B cell (primary cell): ENCODE results near the gene VSTM2L. TPM values are rescaled to one million over a fixed set of nuclear protein-coding genes. Genes with fewer than 3 reads are reported as not detected.

ENCODE experiments used
- ATAC-seq: fragments of 200-7000 bp; cut with Tn5 transposase; one replicate; pipeline ENCODE4 v1.10.0; 2021; ENCODE audit warnings: low read depth, mild to moderate bottlenecking, moderate number of reproducible peaks, moderate library complexity
- CTCF ChIA-PET: fragments of 350-600 bp; sonication (Branson Sonifier 250); formaldehyde crosslinking; loops from one replicate; lab custom pipeline; 2021; ENCODE audit warnings: antibody characterized with exemption, inconsistent platforms; lab: Charles Lee
- POLR2A ChIA-PET: fragments of 350-600 bp; sonication (Branson Sonifier 250); formaldehyde crosslinking; loops from one replicate; lab custom pipeline; 2021; ENCODE audit warnings: antibody characterized with exemption; lab: Charles Lee
- DNase-seq: peaks from one replicate; pipeline ENCODE4 v3.0.0; 2013
- H2AFZ ChIP-seq: 2 replicates; pipeline ENCODE4 v1.6.1; 2012; ENCODE audit warnings: mild to moderate bottlenecking, low read depth, low read length; ENCODE audit not compliant: insufficient read depth, poor library complexity, severe bottlenecking
- H3K27ac ChIP-seq, 2 donors: 1 replicate in 1 of 2; 2 replicates in 1 of 2; pipeline ENCODE4 v1.5.1; 2012 to 2013; ENCODE audit warnings: low read length in 2 of 2, mild to moderate bottlenecking in 2 of 2, moderate library complexity in 1 of 2
- H3K27me3 ChIP-seq, 4 experiments: fragments of 200-600 bp in 1 of 4; sonication (generic) in 1 of 4; replicated peaks in 1 of 4; 1 replicate in 2 of 4; 2 replicates in 2 of 4; pipeline versions ENCODE4 v1.6.1 to v1.7.0; 2013 to 2016; ENCODE audit warnings: low read length in 3 of 4, mild to moderate bottlenecking in 2 of 4, mixed read lengths in 1 of 4, moderate library complexity in 1 of 4; ENCODE audit not compliant: insufficient read depth in 4 of 4, control insufficient read depth in 3 of 4; ENCODE audit errors: control extremely low read depth in 1 of 4
- H3K36me3 ChIP-seq, 2 experiments: replicated peaks in 1 of 2; 1 replicate in 1 of 2; 2 replicates in 1 of 2; pipeline versions ENCODE4 v1.6.1 to v1.7.1; 2013; ENCODE audit warnings: low read length in 1 of 2; ENCODE audit not compliant: insufficient read depth in 2 of 2, control insufficient read depth in 1 of 2; ENCODE audit errors: control extremely low read depth in 1 of 2, extremely low read depth in 1 of 2
- H3K4me1 ChIP-seq, 2 donors: fragments of 200-600 bp in 1 of 2; sonication (generic) in 1 of 2; 1 replicate in 1 of 2; 2 replicates in 1 of 2; pipeline versions ENCODE4 v1.5.1 to v1.6.1; 2013 to 2017; ENCODE audit warnings: low read length in 2 of 2; ENCODE audit not compliant: control insufficient read depth in 2 of 2, insufficient read depth in 2 of 2
- H3K4me2 ChIP-seq: replicated peaks from 2 replicates; pipeline ENCODE3; 2012; ENCODE audit warnings: mild to moderate bottlenecking, low read depth, low read length; ENCODE audit not compliant: poor library complexity, severe bottlenecking
- H3K4me3 ChIP-seq, 5 experiments: fragments of 200-600 bp in 1 of 5; sonication (generic) in 1 of 5; 1 replicate in 3 of 5; 2 replicates in 2 of 5; pipeline versions ENCODE4 v1.5.1 to v1.7.0; 2011 to 2016; ENCODE audit warnings: low read length in 4 of 5, mild to moderate bottlenecking in 4 of 5, low read depth in 2 of 5, control low read depth in 1 of 5, moderate library complexity in 1 of 5; ENCODE audit not compliant: insufficient read depth in 1 of 5; ENCODE audit errors: control extremely low read depth in 1 of 5, extremely low read depth in 1 of 5
- H3K79me2 ChIP-seq: fragments of 200-600 bp; sonication (generic); one replicate; pipeline ENCODE4 v1.6.0; 2016; ENCODE audit warnings: low read length; ENCODE audit not compliant: control insufficient read depth, insufficient read depth
- H3K9ac ChIP-seq: fragments of 200-600 bp; sonication (generic); 2 replicates; pipeline ENCODE4 v1.6.1; 2017; ENCODE audit warnings: mild to moderate bottlenecking, low read length, moderate library complexity
- H3K9me3 ChIP-seq, 3 donors: one replicate each; pipeline versions ENCODE4 v1.6.1 to v1.7.1; 2013; ENCODE audit warnings: low read length in 2 of 3; ENCODE audit not compliant: control insufficient read depth in 2 of 3, insufficient read depth in 1 of 3; ENCODE audit errors: control extremely low read depth in 1 of 3
- H4K20me1 ChIP-seq: 2 replicates; pipeline ENCODE4 v1.6.0; 2012; ENCODE audit warnings: mild to moderate bottlenecking, low read length; ENCODE audit not compliant: insufficient read depth, control insufficient read depth, poor library complexity, severe bottlenecking
- H3K27ac Mint-ChIP-seq: one replicate; pipeline ENCODE4 v1.8.0; 2021; ENCODE audit warnings: mixed read lengths
- H3K27me3 Mint-ChIP-seq: one replicate; pipeline ENCODE4 v1.8.0; 2021; ENCODE audit warnings: mixed read lengths
- H3K4me1 Mint-ChIP-seq: one replicate; pipeline ENCODE4 v1.8.0; 2021; ENCODE audit warnings: mixed read lengths
- H3K4me3 Mint-ChIP-seq: one replicate; pipeline ENCODE4 v1.8.0; 2021; ENCODE audit warnings: mixed read lengths
- H3K9me3 Mint-ChIP-seq: one replicate; pipeline ENCODE4 v1.8.0; 2022; ENCODE audit warnings: mixed read lengths; ENCODE audit not compliant: insufficient read depth
- CTCF ChIP-seq: fragments of 200-600 bp; IDR thresholded peaks from one replicate; pipeline ENCODE4 v1.8.0; 2022; ENCODE audit warnings: antibody characterized with exemption, mild to moderate bottlenecking
- EZH2 ChIP-seq: IDR thresholded peaks from 2 replicates; pipeline ENCODE4 v1.6.1; 2012; ENCODE audit warnings: borderline replicate concordance, low read depth, mild to moderate bottlenecking, moderate library complexity, low read length; ENCODE audit not compliant: insufficient read depth, poor library complexity, severe bottlenecking
- WGBS: methylation state at CpG from one replicate; pipeline ENCODE4 v1.1.5; 2013; ENCODE audit warnings: missing lambda C conversion rate; ENCODE audit not compliant: insufficient coverage; 5-methylcytosine and 5-hydroxymethylcytosine counted together
- intact Hi-C: fragments of 100-400 bp; cut with micrococcal nuclease; formaldehyde crosslinking; loops from one replicate; pipeline ENCODE4 v1.10.0; 2022
- polyA plus RNA-seq: library from polyadenylated mRNA; depleted of rRNA; stranded (reverse); fragments of >200 nt; gene quantifications from 2 replicates; pipeline ENCODE4 v1.2.3, GENCODE V29; 2012
- total RNA-seq, 2 donors: library from RNA; stranded (reverse); fragments of 120-200 nt in 1 of 2; gene quantifications; 1 replicate in 1 of 2; 2 replicates in 1 of 2; pipeline versions ENCODE4 v1.2.3 to v1.2.4, GENCODE V29; 2013 to 2022

VSTM2L gene
- total and polyA plus RNA-seq, 2 donors (not counting 1 experiment from before 2014, with no cell fraction given): 0.25 TPM; not detected in 1

- peaks cover 4% of the 10 kb centered on the region for H3K4me1 Mint-ChIP-seq
- TF ChIP-seq CTCF: no peak
- TF ChIP-seq EZH2: no peak
- no peaks in the 10 kb centered on the region for H3K27me3 Mint-ChIP-seq
- no peaks in the 10 kb centered on the region for H3K27me3 ChIP-seq
- intact Hi-C loops: no loop called here
- H4K20me1 ChIP-seq: no peaks in the 10 kb centered on the region
- no peak overlapping the region for H3K4me3 Mint-ChIP-seq
- H3K27ac Mint-ChIP-seq: no peak overlapping the region
- no peak overlapping the region for H3K4me3 ChIP-seq
- no peaks in the 10 kb centered on the region for H3K79me2 ChIP-seq
- H2AFZ ChIP-seq: no peak overlapping the region
- ATAC-seq (no peak), DNase-seq (no peak)
- no peaks in the 10 kb centered on the region for H3K9me3 ChIP-seq
- no peaks in the 10 kb centered on the region for H3K4me1 ChIP-seq
- POLR2A ChIA-PET: no interaction called here
- no peaks in the 10 kb centered on the region for H3K36me3 ChIP-seq
- H3K27ac ChIP-seq: no peak overlapping the region
- no peak overlapping the region for H3K9ac ChIP-seq
- 37% methylated on average over 7 of the region's 9 CpGs for WGBS
- CTCF ChIA-PET: no interaction called here
- no peak overlapping the region for H3K4me2 ChIP-seq
- no peaks in the 10 kb centered on the region for H3K9me3 Mint-ChIP-seq
Measured at GRCh38 chr20:37892001-37892400, 10.9 kb upstream of the VSTM2L start.

- WGBS: 100% methylated on average over 1 of the region's 5 CpGs
- no peak for DNase-seq
- no peak overlapping the region for H3K27ac Mint-ChIP-seq
- H3K27me3 Mint-ChIP-seq: peaks cover 3% of the 10 kb centered on the region
- TF ChIP-seq CTCF: no peak
- no peak for TF ChIP-seq EZH2
- POLR2A ChIA-PET: interaction anchor here (0.6 kb wide), 1 partner anchor 98 kb away, joined by 3 read pairs; no protein-coding TSS in a partner anchor
- intact Hi-C loops: no loop called here
- Histone ChIP-seq H4K20me1 (no peaks in the 10 kb centered on the region), H3K9ac (no peak overlapping the region), H3K4me2 (no peak overlapping the region), H3K79me2 (no peaks in the 10 kb centered on the region), H3K27ac (no peak overlapping the region), H3K27me3 (no peaks in the 10 kb centered on the region), H3K4me1 (no peaks in the 10 kb centered on the region), H3K9me3 (no peaks in the 10 kb centered on the region), H3K36me3 (no peaks in the 10 kb centered on the region), H2AFZ (no peak overlapping the region), H3K4me3 (no peak overlapping the region)
- no peak for ATAC-seq
- H3K4me1 Mint-ChIP-seq: peaks cover 4% of the 10 kb centered on the region
- no peak overlapping the region for H3K4me3 Mint-ChIP-seq
- CTCF ChIA-PET: no interaction called here
- no peaks in the 10 kb centered on the region for H3K9me3 Mint-ChIP-seq
Measured at GRCh38 chr20:37893566-37894241, 9.2 kb upstream of the VSTM2L start.
